ENCODE results near the gene DCAF6. TPM values are rescaled to one million over a fixed set of nuclear protein-coding genes. Genes with fewer than 3 reads are reported as not detected.

DCAF6 gene
- total RNA-seq, 1 experiment from 2014 or later: 41.9 TPM

- POLR2A ChIA-PET: no interaction called here
These were observed 188.6 kb downstream of the DCAF6 start for GRCh38 chr1:168125051-168125450.

More at GRCh38 chr1:168125051-168125450, 188.6 kb downstream of the DCAF6 start:
- Mint-ChIP-seq H3K4me3 (ENCODE audit: unreplicated experiment) (no peak overlapping the region), H3K27ac (ENCODE audit: unreplicated experiment) (no peak overlapping the region), H3K4me1 (ENCODE audit: low read depth, unreplicated experiment) (no peaks in the 10 kb centered on the region), H3K27me3 (ENCODE audit: insufficient read depth, unreplicated experiment) (no peaks in the 10 kb centered on the region), H3K9me3 (ENCODE audit: unreplicated experiment) (peaks cover 13% of the 10 kb centered on the region), H3K36me3 (ENCODE audit: insufficient read depth, unreplicated experiment) (peaks cover 45% of the 10 kb centered on the region)
- H3K4me1 ChIP-seq: no peaks in the 10 kb centered on the region
- peaks cover 2% of the 10 kb centered on the region for H3K36me3 ChIP-seq (ENCODE audit: control insufficient read depth, insufficient read depth, low read length)
- TF ChIP-seq CTCF (IDR thresholded peaks at IDR 0.05; ENCODE audit: insufficient read depth in 1 of 2, low read depth in 1 of 2, low read length in 1 of 2, severe bottlenecking in 1 of 2, unreplicated experiment in 1 of 2): no peak
- H3K9me3 ChIP-seq: peaks cover 2% of the 10 kb centered on the region
- no peak for DNase-seq
- H3K27me3 ChIP-seq (replicated peaks; ENCODE audit: control insufficient read depth, insufficient read depth, low read length): no peaks in the 10 kb centered on the region
- CTCF ChIA-PET: no interaction called here
- H3K4me3 ChIP-seq (ENCODE audit: low read depth, low read length): no peak overlapping the region
- intact Hi-C loops (cut with micrococcal nuclease; ENCODE audit: unreplicated experiment): no loop called here
- no TSS peak for BruUV-seq (replicated peaks)

Small RNA genes lying within 50 kb of the gene (microRNA-seq; reads per million reads assigned to microRNA genes)
- gene MIR1255B2: not detected

Other genes with a start within 250 kb of the DCAF6 start
- 273 and 280 TPM in 2 replicates for gene MPZL1, start 214.7 kb upstream of the DCAF6 start, total RNA-seq (2022)
- 1.3 and 1.7 TPM in 2 replicates for gene ADCY10, start 22.5 kb upstream of the DCAF6 start, total RNA-seq (2022)
- gene MPC2, start 389 bp downstream of the DCAF6 start, total RNA-seq (2022): 159 and 169 TPM in 2 replicates
- gene GPR161, start 200.2 kb downstream of the DCAF6 start, total RNA-seq (2022): 38.2 and 42.7 TPM in 2 replicates
- gene TIPRL, start 242.3 kb downstream of the DCAF6 start, total RNA-seq (2022): 35.7 and 38.1 TPM in 2 replicates